H1 (cell line): ENCODE results near the gene PNCK. TPM values are rescaled to one million over a fixed set of nuclear protein-coding genes. Genes with fewer than 3 reads are reported as not detected.

Experiments
- CTCF ChIA-PET: fragments of 300-600 bp; sonication (Branson Sonifier 250); formaldehyde crosslinking; loops from one replicate; lab custom pipeline; 2021; ENCODE audit not compliant: partially characterized antibody; lab: Charles Lee
- POLR2A ChIA-PET: fragments of 300-600 bp; sonication (Branson Sonifier 250); formaldehyde crosslinking; loops from one replicate; lab custom pipeline; 2021; ENCODE audit warnings: inconsistent platforms; ENCODE audit not compliant: partially characterized antibody; lab: Charles Lee
- DNase-seq, 2 experiments: peaks; one replicate each; pipeline versions ENCODE4 v3.0.0 to v3.0.0-alpha.2; 2010 to 2022; ENCODE audit warnings: low spot score in 2 of 2, low read depth in 1 of 2, mixed read lengths in 1 of 2
- FAIRE-seq: peaks from 2 replicates; lab custom pipeline; 2011; peaks lifted over from hg19 to GRCh38; lab: Jason Lieb, UNC
- H2AFZ ChIP-seq: 2 replicates; pipeline ENCODE4 v1.8.1; 2012; ENCODE audit warnings: low read length, inconsistent platforms
- H2AK5ac ChIP-seq: 2 replicates; pipeline ENCODE4 v1.6.1; 2013; ENCODE audit warnings: low read depth, low read length
- H2BK120ac ChIP-seq: replicated peaks from 2 replicates; pipeline ENCODE3; 2013; ENCODE audit warnings: low read depth, low read length, inconsistent platforms
- H2BK12ac ChIP-seq: 2 replicates; pipeline ENCODE4 v1.6.1; 2013; ENCODE audit warnings: low read depth, low read length
- H2BK15ac ChIP-seq: 2 replicates; pipeline ENCODE4 v1.6.1; 2013; ENCODE audit warnings: low read length
- H2BK20ac ChIP-seq: 2 replicates; pipeline ENCODE4 v1.6.1; 2013; ENCODE audit warnings: low read length
- H2BK5ac ChIP-seq: 2 replicates; pipeline ENCODE4 v1.6.1; 2013; ENCODE audit warnings: low read depth, low read length
- H3K14ac ChIP-seq: 2 replicates; pipeline ENCODE4 v1.6.1; 2013; ENCODE audit warnings: inconsistent platforms; ENCODE audit not compliant: insufficient read length
- H3K18ac ChIP-seq: 2 replicates; pipeline ENCODE4 v1.6.1; 2013; ENCODE audit warnings: low read length; ENCODE audit errors: extremely low read depth
- H3K23ac ChIP-seq: 2 replicates; pipeline ENCODE4 v1.6.1; 2013; ENCODE audit warnings: inconsistent platforms; ENCODE audit not compliant: insufficient read length
- H3K23me2 ChIP-seq: 2 replicates; pipeline ENCODE4 v1.6.1; 2013; ENCODE audit warnings: low read depth, low read length
- H3K27ac ChIP-seq: 2 replicates; pipeline ENCODE4 v1.6.1; 2011; ENCODE audit warnings: low read depth, low read length, inconsistent platforms
- H3K27me3 ChIP-seq, 4 experiments: replicated peaks in 1 of 4; 1 replicate in 1 of 4; 2 replicates in 3 of 4; pipeline versions ENCODE4 v1.6.1 to v1.8.1; 2011 to 2013; ENCODE audit warnings: low read length in 3 of 4, mild to moderate bottlenecking in 3 of 4, inconsistent platforms in 2 of 4, mixed read lengths in 2 of 4, moderate library complexity in 1 of 4; ENCODE audit not compliant: control insufficient read depth in 3 of 4, insufficient read depth in 3 of 4; ENCODE audit errors: extremely low read depth in 1 of 4
- H3K36me3 ChIP-seq, 4 experiments: 2 replicates each; pipeline versions ENCODE4 v1.6.1 to v1.8.1; 2011 to 2013; ENCODE audit warnings: mild to moderate bottlenecking in 4 of 4, low read length in 3 of 4, moderate library complexity in 2 of 4, control low read depth in 1 of 4, inconsistent platforms in 1 of 4; ENCODE audit not compliant: insufficient read depth in 4 of 4, control insufficient read depth in 2 of 4
- H3K4ac ChIP-seq: replicated peaks from 2 replicates; pipeline ENCODE3; 2013; ENCODE audit warnings: low read length, low read depth, mixed read lengths, inconsistent platforms; ENCODE audit not compliant: insufficient read length
- H3K4me1 ChIP-seq, 4 experiments: replicated peaks in 1 of 4; 1 replicate in 1 of 4; 2 replicates in 3 of 4; pipeline versions ENCODE4 v1.6.1 to v1.8.1; 2011 to 2013; ENCODE audit warnings: low read length in 3 of 4, inconsistent platforms in 2 of 4, mixed read lengths in 1 of 4; ENCODE audit not compliant: insufficient read depth in 4 of 4, control insufficient read depth in 3 of 4
- H3K4me2 ChIP-seq, 2 experiments: 2 replicates each; pipeline versions ENCODE4 v1.6.1 to v1.8.1; 2011 to 2013; ENCODE audit warnings: low read depth in 2 of 2, low read length in 2 of 2, control low read depth in 1 of 2, inconsistent platforms in 1 of 2, mild to moderate bottlenecking in 1 of 2; ENCODE audit not compliant: insufficient read depth in 1 of 2
- H3K4me3 ChIP-seq, 4 experiments: fragments of 200-600, 300-600 bp in 1 of 4; sonication (generic), shearing (Covaris generic), sonication (Bioruptor Twin) in 1 of 4; 2 replicates each; pipeline versions ENCODE4 v1.5.1 to v1.8.1; 2011 to 2016; ENCODE audit warnings: low read length in 4 of 4, low read depth in 3 of 4, control low read depth in 2 of 4, inconsistent platforms in 2 of 4, mild to moderate bottlenecking in 2 of 4, mixed read lengths in 1 of 4, moderate library complexity in 1 of 4; ENCODE audit not compliant: insufficient read depth in 2 of 4; ENCODE audit errors: extremely low read depth in 1 of 4
- H3K56ac ChIP-seq: replicated peaks from 2 replicates; pipeline ENCODE3; 2013; ENCODE audit warnings: low read depth, mild to moderate bottlenecking, mixed read lengths, low read length, inconsistent platforms; ENCODE audit not compliant: insufficient read length
- H3K79me1 ChIP-seq: 2 replicates; pipeline ENCODE4 v1.6.1; 2013; ENCODE audit warnings: low read depth, low read length, control low read depth
- H3K79me2 ChIP-seq, 2 experiments: 2 replicates each; pipeline versions ENCODE4 v1.6.1 to v1.8.1; 2012 to 2013; ENCODE audit warnings: low read length in 2 of 2, mild to moderate bottlenecking in 2 of 2, inconsistent platforms in 1 of 2; ENCODE audit not compliant: insufficient read depth in 2 of 2, control insufficient read depth in 1 of 2
- H3K9ac ChIP-seq, 4 experiments: replicated peaks in 1 of 4; 1 replicate in 1 of 4; 2 replicates in 3 of 4; pipeline versions ENCODE4 v1.6.1 to v1.8.1; 2011 to 2013; ENCODE audit warnings: low read depth in 3 of 4, low read length in 3 of 4, control low read depth in 2 of 4, mild to moderate bottlenecking in 2 of 4, moderate library complexity in 2 of 4, inconsistent platforms in 1 of 4; ENCODE audit errors: extremely low read depth in 1 of 4
- H3K9me3 ChIP-seq, 2 experiments: 2 replicates each; pipeline versions ENCODE4 v1.6.1 to v1.8.1; 2012 to 2013; ENCODE audit warnings: mild to moderate bottlenecking in 2 of 2, moderate library complexity in 2 of 2, control low read depth in 1 of 2, inconsistent platforms in 1 of 2, low read depth in 1 of 2, low read length in 1 of 2, mixed read lengths in 1 of 2; ENCODE audit not compliant: insufficient read depth in 2 of 2
- H4K20me1 ChIP-seq, 2 experiments: replicated peaks in 1 of 2; 2 replicates each; pipeline versions ENCODE3 to v1.8.1; 2011 to 2013; ENCODE audit warnings: inconsistent platforms in 2 of 2, low read length in 2 of 2, mild to moderate bottlenecking in 1 of 2; ENCODE audit not compliant: insufficient read depth in 2 of 2, control insufficient read depth in 1 of 2
- H4K5ac ChIP-seq: 2 replicates; pipeline ENCODE4 v1.6.1; 2013; ENCODE audit warnings: low read length, low read depth, mixed read lengths, inconsistent platforms; ENCODE audit not compliant: insufficient read length
- H4K8ac ChIP-seq: 2 replicates; pipeline ENCODE4 v1.8.0; 2013; ENCODE audit warnings: mild to moderate bottlenecking, moderate library complexity, low read length, inconsistent platforms; ENCODE audit not compliant: insufficient read depth; ENCODE audit errors: extremely low read depth
- H4K91ac ChIP-seq: replicated peaks from 2 replicates; pipeline ENCODE3; 2013; ENCODE audit warnings: low read length, mixed read lengths, inconsistent platforms; ENCODE audit not compliant: insufficient read length
- ASH2L ChIP-seq: fragments of 200-600, 300-600 bp; sonication (generic); IDR thresholded peaks from one replicate; pipeline ENCODE4 v1.7.1; 2017; ENCODE audit warnings: low read length
- BRCA1 ChIP-seq: IDR thresholded peaks from 2 replicates; pipeline ENCODE4 v1.6.1; 2012; ENCODE audit warnings: low read depth, low read length, improper control_type of control experiment
- CTBP2 ChIP-seq: IDR thresholded peaks from 2 replicates; pipeline ENCODE4 v1.7.0; 2011; ENCODE audit warnings: borderline replicate concordance, mild to moderate bottlenecking, moderate library complexity, mixed read lengths, low read length; ENCODE audit not compliant: insufficient read depth, insufficient read length
- FOSL1 ChIP-seq: IDR thresholded peaks from 2 replicates; pipeline ENCODE4 v1.6.1; 2011; ENCODE audit warnings: mild to moderate bottlenecking, low read depth, low read length, moderate library complexity; ENCODE audit not compliant: insufficient read depth
- HDAC2 ChIP-seq, 2 experiments: fragments of 300-600 bp in 1 of 2; sonication (generic) in 1 of 2; IDR thresholded peaks; 2 replicates each; pipeline ENCODE4 v1.6.1; 2011 to 2012; ENCODE audit warnings: low read depth in 2 of 2, low read length in 2 of 2, mild to moderate bottlenecking in 2 of 2, moderate library complexity in 2 of 2, borderline replicate concordance in 1 of 2, inconsistent platforms in 1 of 2
- MAFK ChIP-seq: IDR thresholded peaks from 2 replicates; pipeline ENCODE4 v1.6.1; 2012; ENCODE audit warnings: low read depth, mild to moderate bottlenecking, improper control_type of control experiment, low read length
- NANOG ChIP-seq: IDR thresholded peaks from 2 replicates; pipeline ENCODE4 v1.6.1; 2011; ENCODE audit warnings: low read length, low read depth, mild to moderate bottlenecking, inconsistent platforms; ENCODE audit not compliant: insufficient read depth, poor library complexity, severe bottlenecking
- POU5F1 ChIP-seq: IDR thresholded peaks from 2 replicates; pipeline ENCODE4 v1.6.1; 2011; ENCODE audit warnings: low read depth, mild to moderate bottlenecking, low read length, moderate library complexity
- RFX5 ChIP-seq: IDR thresholded peaks from 2 replicates; pipeline ENCODE4 v1.6.1; 2011; ENCODE audit warnings: low read depth, low read length, improper control_type of control experiment, borderline replicate concordance
- RNF2 ChIP-seq: fragments of 200-900, 300-1000 bp; sonication (generic); IDR thresholded peaks from 2 replicates; pipeline ENCODE4 v1.7.1; 2016; ENCODE audit warnings: borderline replicate concordance, low read depth, mild to moderate bottlenecking, antibody characterized with exemption, low read length; ENCODE audit not compliant: poor library complexity, severe bottlenecking; ENCODE audit errors: missing control alignments
- SUZ12 ChIP-seq: fragments of 200-600 bp; sonication (generic); IDR thresholded peaks from 2 replicates; pipeline ENCODE4 v1.6.1; 2012; ENCODE audit warnings: mild to moderate bottlenecking, inconsistent platforms, low read length, moderate library complexity, mixed read lengths
- TAF1 ChIP-seq: IDR thresholded peaks from 2 replicates; pipeline ENCODE4 v1.6.1; 2011; ENCODE audit warnings: mild to moderate bottlenecking, low read depth, low read length
- TAF7 ChIP-seq: optimal IDR thresholded peaks from 2 replicates; pipeline ENCODE3; 2011; ENCODE audit warnings: low read depth, mild to moderate bottlenecking, inconsistent platforms, low read length, moderate library complexity, borderline replicate concordance
- WGBS, 2 experiments: shearing (Covaris generic) in 1 of 2; methylation state at CpG; one replicate each; pipeline versions ENCODE4 v1.1.6 to v1.1.7; 2013 to 2015; ENCODE audit warnings: low lambda C conversion rate in 2 of 2, mixed read lengths in 2 of 2, inconsistent platforms in 1 of 2, low coverage in 1 of 2, missing lambda C conversion rate in 1 of 2; ENCODE audit not compliant: insufficient replicate concordance in 2 of 2, insufficient coverage in 1 of 2, insufficient read length in 1 of 2; ENCODE audit errors: extremely low coverage in 1 of 2, missing lambda C conversion rate in 1 of 2; 5-methylcytosine and 5-hydroxymethylcytosine counted together
- polyA plus RNA-seq, 7 experiments: library from polyadenylated mRNA; depleted of rRNA in 3 of 7; stranded (reverse) in 5 of 7; unstranded in 2 of 7; fragments of >200 nt in 5 of 7; fragments of 200-250 nt in 2 of 7; gene quantifications; 1 replicate in 5 of 7; 2 replicates in 1 of 7; 4 replicates in 1 of 7; pipeline versions ENCODE4 v1.2.1 to v1.2.3, GENCODE V29; 2011 to 2013; ENCODE audit warnings: missing spikeins in 2 of 7, mixed read lengths in 2 of 7
- total RNA-seq: library from RNA; stranded (reverse); fragmentation: NEBNext Ultra II Directional; extraction: Animal tissue kit (Norgen Biotek cat#: 25700); gene quantifications from 2 replicates; pipeline ENCODE4 v1.2.1, GENCODE V29; 2021

The PNCK gene
- total and polyA plus RNA-seq, 2 of the 8 experiments (the other 6 are each of a cell fraction or from before 2014, with no cell fraction given) = 6.2 to 6.3 TPM

GRCh38 chrX:153650959-153651358, 22.7 kb downstream of the PNCK start:
- H3K79me1 ChIP-seq = no peaks in the 10 kb centered on the region
- H2BK12ac ChIP-seq = no peak overlapping the region
- H3K23me2 ChIP-seq = no peaks in the 10 kb centered on the region; the same call in 1 of the 2 replicates
- ChIA-PET CTCF (interaction anchor here (0.9 to 28.7 kb wide), 10 partner anchors 6 to 111 kb away, joined by 3 to 408 read pairs (median 24); partner anchors contain the start of gene DUSP9), POLR2A (no interaction called here)
- WGBS, 2 experiments = 100% methylated on average over 2 of the region's 13 CpGs; no CpG with 5 or more reads in 1 of the 2 experiments
- H4K5ac ChIP-seq = no peak overlapping the region
- H3K27me3 ChIP-seq = peaks cover 33 to 35% (median 34%) of the 10 kb centered on the region in 4 experiments
- H2AK5ac ChIP-seq = no peak overlapping the region
- H2BK15ac ChIP-seq = no peak overlapping the region
- no peak overlapping the region for H3K23ac ChIP-seq
- H3K56ac ChIP-seq = no peak overlapping the region
- no peaks in the 10 kb centered on the region for H3K79me2 ChIP-seq
- H3K36me3 ChIP-seq = peaks cover 0 to 4% (median 0%) of the 10 kb centered on the region in 4 experiments; a peak in 1 of 8 replicates
- no peak overlapping the region for H2BK120ac ChIP-seq
- no peak overlapping the region for H4K8ac ChIP-seq
- peaks cover 0 to 9% of the 10 kb centered on the region in 2 experiments for H4K20me1 ChIP-seq
- no peak overlapping the region for H3K4ac ChIP-seq
- no peak overlapping the region for H3K27ac ChIP-seq
- DNase-seq (no peak), FAIRE-seq (no peak)
- no peak overlapping the region for H3K4me2 ChIP-seq
- no peak overlapping the region for H3K14ac ChIP-seq
- H3K9me3 ChIP-seq = no peaks in the 10 kb centered on the region
- H3K4me1 ChIP-seq = peaks cover 0 to 10% (median under 1%) of the 10 kb centered on the region in 4 experiments; a peak in 3 of 7 replicates
- no peak overlapping the region for H2BK20ac ChIP-seq
- no peak overlapping the region for H3K18ac ChIP-seq
- H4K91ac ChIP-seq = no peak overlapping the region
- no peak overlapping the region for H2AFZ ChIP-seq
- H3K4me3 ChIP-seq = no peak overlapping the region
- H3K9ac ChIP-seq = no peak overlapping the region
- H2BK5ac ChIP-seq = no peak overlapping the region
- TF ChIP-seq SUZ12 (no peak), CTBP2 (no peak), BRCA1 (no peak), TAF7 (no peak), HDAC2 (IDR thresholded peaks at IDR 0.05; ENCODE audit: borderline replicate concordance in 1 of 2, low read depth in 2 of 2, low read length in 2 of 2) (no peak), MAFK (no peak), FOSL1 (no peak), TAF1 (no peak), ASH2L (no peak), RFX5 (no peak), NANOG (no peak), RNF2 (no peak), POU5F1 (no peak)
